ENCODE data around the gene FRRS1. TPM values are rescaled to one million over a fixed set of nuclear protein-coding genes. Genes with fewer than 3 reads are reported as not detected.

FRRS1 gene
- total and polyA plus RNA-seq, 2 experiments from 2014 or later = 0.34 to 6.8 TPM

DNA sequence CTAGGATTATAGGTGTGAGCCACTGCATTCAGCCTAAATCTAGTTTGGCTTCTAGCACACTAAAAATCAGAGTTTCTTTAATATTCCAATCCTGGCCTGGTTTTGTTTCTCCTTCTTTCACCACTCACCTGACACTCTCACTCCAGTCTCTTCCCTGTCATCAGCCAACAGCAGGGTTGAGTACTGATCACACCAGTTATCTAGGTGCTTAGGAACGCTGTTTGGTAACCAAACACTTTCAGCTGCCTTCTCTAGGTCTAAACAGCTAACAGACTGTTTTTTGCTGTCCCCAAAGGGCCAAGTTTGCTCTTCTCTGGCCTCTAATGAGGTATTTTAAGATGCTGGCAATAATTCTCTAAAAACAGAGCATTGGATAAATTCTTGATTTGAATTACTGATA, 17.7 kb upstream of the FRRS1 start:
- H2AFZ ChIP-seq = peak overlapping the region; percentile 85; the same call in 1 of the 2 replicates
- no peak overlapping the region for H3K4me3 ChIP-seq
- no peaks in the 10 kb centered on the region for H3K36me3 ChIP-seq (ENCODE audit: insufficient read depth)
- no peaks in the 10 kb centered on the region for H4K20me1 ChIP-seq (replicated peaks; ENCODE audit: insufficient read depth)
- peaks cover 2% of the 10 kb centered on the region for H3K27me3 Mint-ChIP-seq (ENCODE audit: insufficient read depth, low read depth, poor library complexity)
- no peaks in the 10 kb centered on the region for H3K79me2 ChIP-seq (replicated peaks; ENCODE audit: insufficient read depth)
- TF ChIP-seq, protein P1, sequence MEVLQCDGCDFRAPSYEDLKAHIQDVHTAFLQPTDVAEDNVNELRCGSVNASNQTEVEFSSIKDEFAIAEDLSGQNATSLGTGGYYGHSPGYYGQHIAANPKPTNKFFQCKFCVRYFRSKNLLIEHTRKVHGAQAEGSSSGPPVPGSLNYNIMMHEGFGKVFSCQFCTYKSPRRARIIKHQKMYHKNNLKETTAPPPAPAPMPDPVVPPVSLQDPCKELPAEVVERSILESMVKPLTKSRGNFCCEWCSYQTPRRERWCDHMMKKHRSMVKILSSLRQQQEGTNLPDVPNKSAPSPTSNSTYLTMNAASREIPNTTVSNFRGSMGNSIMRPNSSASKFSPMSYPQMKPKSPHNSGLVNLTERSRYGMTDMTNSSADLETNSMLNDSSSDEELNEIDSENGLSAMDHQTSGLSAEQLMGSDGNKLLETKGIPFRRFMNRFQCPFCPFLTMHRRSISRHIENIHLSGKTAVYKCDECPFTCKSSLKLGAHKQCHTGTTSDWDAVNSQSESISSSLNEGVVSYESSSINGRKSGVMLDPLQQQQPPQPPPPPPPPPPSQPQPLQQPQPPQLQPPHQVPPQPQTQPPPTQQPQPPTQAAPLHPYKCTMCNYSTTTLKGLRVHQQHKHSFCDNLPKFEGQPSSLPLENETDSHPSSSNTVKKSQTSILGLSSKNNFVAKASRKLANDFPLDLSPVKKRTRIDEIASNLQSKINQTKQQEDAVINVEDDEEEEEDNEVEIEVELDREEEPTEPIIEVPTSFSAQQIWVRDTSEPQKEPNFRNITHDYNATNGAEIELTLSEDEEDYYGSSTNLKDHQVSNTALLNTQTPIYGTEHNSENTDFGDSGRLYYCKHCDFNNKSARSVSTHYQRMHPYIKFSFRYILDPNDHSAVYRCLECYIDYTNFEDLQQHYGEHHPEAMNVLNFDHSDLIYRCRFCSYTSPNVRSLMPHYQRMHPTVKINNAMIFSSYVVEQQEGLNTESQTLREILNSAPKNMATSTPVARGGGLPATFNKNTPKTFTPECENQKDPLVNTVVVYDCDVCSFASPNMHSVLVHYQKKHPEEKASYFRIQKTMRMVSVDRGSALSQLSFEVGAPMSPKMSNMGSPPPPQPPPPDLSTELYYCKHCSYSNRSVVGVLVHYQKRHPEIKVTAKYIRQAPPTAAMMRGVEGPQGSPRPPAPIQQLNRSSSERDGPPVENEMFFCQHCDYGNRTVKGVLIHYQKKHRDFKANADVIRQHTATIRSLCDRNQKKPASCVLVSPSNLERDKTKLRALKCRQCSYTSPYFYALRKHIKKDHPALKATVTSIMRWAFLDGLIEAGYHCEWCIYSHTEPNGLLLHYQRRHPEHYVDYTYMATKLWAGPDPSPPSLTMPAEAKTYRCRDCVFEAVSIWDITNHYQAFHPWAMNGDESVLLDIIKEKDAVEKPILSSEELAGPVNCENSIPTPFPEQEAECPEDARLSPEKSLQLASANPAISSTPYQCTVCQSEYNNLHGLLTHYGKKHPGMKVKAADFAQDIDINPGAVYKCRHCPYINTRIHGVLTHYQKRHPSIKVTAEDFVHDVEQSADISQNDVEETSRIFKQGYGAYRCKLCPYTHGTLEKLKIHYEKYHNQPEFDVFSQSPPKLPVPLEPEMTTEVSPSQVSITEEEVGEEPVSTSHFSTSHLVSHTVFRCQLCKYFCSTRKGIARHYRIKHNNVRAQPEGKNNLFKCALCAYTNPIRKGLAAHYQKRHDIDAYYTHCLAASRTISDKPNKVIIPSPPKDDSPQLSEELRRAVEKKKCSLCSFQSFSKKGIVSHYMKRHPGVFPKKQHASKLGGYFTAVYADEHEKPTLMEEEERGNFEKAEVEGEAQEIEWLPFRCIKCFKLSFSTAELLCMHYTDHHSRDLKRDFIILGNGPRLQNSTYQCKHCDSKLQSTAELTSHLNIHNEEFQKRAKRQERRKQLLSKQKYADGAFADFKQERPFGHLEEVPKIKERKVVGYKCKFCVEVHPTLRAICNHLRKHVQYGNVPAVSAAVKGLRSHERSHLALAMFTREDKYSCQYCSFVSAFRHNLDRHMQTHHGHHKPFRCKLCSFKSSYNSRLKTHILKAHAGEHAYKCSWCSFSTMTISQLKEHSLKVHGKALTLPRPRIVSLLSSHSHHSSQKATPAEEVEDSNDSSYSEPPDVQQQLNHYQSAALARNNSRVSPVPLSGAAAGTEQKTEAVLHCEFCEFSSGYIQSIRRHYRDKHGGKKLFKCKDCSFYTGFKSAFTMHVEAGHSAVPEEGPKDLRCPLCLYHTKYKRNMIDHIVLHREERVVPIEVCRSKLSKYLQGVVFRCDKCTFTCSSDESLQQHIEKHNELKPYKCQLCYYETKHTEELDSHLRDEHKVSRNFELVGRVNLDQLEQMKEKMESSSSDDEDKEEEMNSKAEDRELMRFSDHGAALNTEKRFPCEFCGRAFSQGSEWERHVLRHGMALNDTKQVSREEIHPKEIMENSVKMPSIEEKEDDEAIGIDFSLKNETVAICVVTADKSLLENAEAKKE (CRISPR knock-in tag; IDR thresholded peaks at IDR 0.05) = no peak
- TF ChIP-seq, protein P2, sequence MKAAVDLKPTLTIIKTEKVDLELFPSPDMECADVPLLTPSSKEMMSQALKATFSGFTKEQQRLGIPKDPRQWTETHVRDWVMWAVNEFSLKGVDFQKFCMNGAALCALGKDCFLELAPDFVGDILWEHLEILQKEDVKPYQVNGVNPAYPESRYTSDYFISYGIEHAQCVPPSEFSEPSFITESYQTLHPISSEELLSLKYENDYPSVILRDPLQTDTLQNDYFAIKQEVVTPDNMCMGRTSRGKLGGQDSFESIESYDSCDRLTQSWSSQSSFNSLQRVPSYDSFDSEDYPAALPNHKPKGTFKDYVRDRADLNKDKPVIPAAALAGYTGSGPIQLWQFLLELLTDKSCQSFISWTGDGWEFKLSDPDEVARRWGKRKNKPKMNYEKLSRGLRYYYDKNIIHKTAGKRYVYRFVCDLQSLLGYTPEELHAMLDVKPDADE (IDR thresholded peaks at IDR 0.05) = no peak
- TF ChIP-seq, protein P3, sequence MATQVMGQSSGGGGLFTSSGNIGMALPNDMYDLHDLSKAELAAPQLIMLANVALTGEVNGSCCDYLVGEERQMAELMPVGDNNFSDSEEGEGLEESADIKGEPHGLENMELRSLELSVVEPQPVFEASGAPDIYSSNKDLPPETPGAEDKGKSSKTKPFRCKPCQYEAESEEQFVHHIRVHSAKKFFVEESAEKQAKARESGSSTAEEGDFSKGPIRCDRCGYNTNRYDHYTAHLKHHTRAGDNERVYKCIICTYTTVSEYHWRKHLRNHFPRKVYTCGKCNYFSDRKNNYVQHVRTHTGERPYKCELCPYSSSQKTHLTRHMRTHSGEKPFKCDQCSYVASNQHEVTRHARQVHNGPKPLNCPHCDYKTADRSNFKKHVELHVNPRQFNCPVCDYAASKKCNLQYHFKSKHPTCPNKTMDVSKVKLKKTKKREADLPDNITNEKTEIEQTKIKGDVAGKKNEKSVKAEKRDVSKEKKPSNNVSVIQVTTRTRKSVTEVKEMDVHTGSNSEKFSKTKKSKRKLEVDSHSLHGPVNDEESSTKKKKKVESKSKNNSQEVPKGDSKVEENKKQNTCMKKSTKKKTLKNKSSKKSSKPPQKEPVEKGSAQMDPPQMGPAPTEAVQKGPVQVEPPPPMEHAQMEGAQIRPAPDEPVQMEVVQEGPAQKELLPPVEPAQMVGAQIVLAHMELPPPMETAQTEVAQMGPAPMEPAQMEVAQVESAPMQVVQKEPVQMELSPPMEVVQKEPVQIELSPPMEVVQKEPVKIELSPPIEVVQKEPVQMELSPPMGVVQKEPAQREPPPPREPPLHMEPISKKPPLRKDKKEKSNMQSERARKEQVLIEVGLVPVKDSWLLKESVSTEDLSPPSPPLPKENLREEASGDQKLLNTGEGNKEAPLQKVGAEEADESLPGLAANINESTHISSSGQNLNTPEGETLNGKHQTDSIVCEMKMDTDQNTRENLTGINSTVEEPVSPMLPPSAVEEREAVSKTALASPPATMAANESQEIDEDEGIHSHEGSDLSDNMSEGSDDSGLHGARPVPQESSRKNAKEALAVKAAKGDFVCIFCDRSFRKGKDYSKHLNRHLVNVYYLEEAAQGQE (IDR thresholded peaks at IDR 0.05; ENCODE audit: unreplicated experiment) = no peak
- TF ChIP-seq CREB1 (CRISPR knock-in tag; IDR thresholded peaks at IDR 0.05; ENCODE audit: low read depth) (no peak), EZH2 (IDR thresholded peaks at IDR 0.05; ENCODE audit: low read depth, unreplicated experiment) (no peak), ZNF114 (CRISPR knock-in tag; IDR thresholded peaks at IDR 0.05) (no peak), JUNB (IDR thresholded peaks at IDR 0.05; ENCODE audit: unreplicated experiment) (no peak), ZNF331 (CRISPR knock-in tag; IDR thresholded peaks at IDR 0.05; ENCODE audit: low read depth) (no peak), NANOG (IDR thresholded peaks at IDR 0.05; ENCODE audit: borderline replicate concordance) (no peak), EZH2phosphoT487 (IDR thresholded peaks at IDR 0.05; ENCODE audit: unreplicated experiment) (no peak), POLR2AphosphoS5 (IDR thresholded peaks at IDR 0.05; ENCODE audit: low read depth) (no peak), STAT1 (IDR thresholded peaks at IDR 0.05; ENCODE audit: unreplicated experiment) (no peak)
- TF ChIP-seq, protein P4, sequence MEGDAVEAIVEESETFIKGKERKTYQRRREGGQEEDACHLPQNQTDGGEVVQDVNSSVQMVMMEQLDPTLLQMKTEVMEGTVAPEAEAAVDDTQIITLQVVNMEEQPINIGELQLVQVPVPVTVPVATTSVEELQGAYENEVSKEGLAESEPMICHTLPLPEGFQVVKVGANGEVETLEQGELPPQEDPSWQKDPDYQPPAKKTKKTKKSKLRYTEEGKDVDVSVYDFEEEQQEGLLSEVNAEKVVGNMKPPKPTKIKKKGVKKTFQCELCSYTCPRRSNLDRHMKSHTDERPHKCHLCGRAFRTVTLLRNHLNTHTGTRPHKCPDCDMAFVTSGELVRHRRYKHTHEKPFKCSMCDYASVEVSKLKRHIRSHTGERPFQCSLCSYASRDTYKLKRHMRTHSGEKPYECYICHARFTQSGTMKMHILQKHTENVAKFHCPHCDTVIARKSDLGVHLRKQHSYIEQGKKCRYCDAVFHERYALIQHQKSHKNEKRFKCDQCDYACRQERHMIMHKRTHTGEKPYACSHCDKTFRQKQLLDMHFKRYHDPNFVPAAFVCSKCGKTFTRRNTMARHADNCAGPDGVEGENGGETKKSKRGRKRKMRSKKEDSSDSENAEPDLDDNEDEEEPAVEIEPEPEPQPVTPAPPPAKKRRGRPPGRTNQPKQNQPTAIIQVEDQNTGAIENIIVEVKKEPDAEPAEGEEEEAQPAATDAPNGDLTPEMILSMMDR (conservative IDR thresholded peaks at IDR 0.05; ENCODE audit: low read depth in 2 of 2) = no peak
- no peak overlapping the region for H3K4me2 ChIP-seq
- no peaks in the 10 kb centered on the region for H3K27me3 ChIP-seq (ENCODE audit: insufficient read depth)
- H3K4me3 Mint-ChIP-seq = no peak overlapping the region
- no peaks in the 10 kb centered on the region for H3K4me1 Mint-ChIP-seq
- no peaks in the 10 kb centered on the region for H3K36me3 Mint-ChIP-seq (ENCODE audit: low read depth)
- H3K4me1 ChIP-seq (ENCODE audit: insufficient read depth) = no peaks in the 10 kb centered on the region
- no peak for ATAC-seq
- H3K27ac ChIP-seq (ENCODE audit: low read depth) = no peak overlapping the region; the same call in 1 of the 2 replicates
- no peak for DNase-seq (ENCODE audit: low spot score)
- H3K9me2 ChIP-seq (ENCODE audit: insufficient read depth) = 0 out of 2 replicates have a peak, but pooled peaks cover 3% of the 10 kb centered on the region
- H3K9me3 Mint-ChIP-seq = no peaks in the 10 kb centered on the region
- H3K27ac Mint-ChIP-seq = no peak overlapping the region
- no peaks in the 10 kb centered on the region for H3F3A ChIP-seq (replicated peaks; ENCODE audit: low read depth)
